ENCODE results near the gene NECAB3. TPM values are rescaled to one million over a fixed set of nuclear protein-coding genes. Genes with fewer than 3 reads are reported as not detected.

NECAB3 gene
- total and polyA plus RNA-seq, 2 of the 13 experiments (the other 11 are each of a cell fraction or from before 2014, with no cell fraction given), result 61.5 to 65.5 TPM

- TF ChIP-seq ARID3A (IDR thresholded peaks at IDR 0.05; ENCODE audit: low read depth, low read length), result no peak
- TF ChIP-seq ZNF75D (CRISPR knock-in tag; IDR thresholded peaks at IDR 0.05; ENCODE audit: borderline replicate concordance), result no peak
- 0 out of 2 replicates have a peak, but pooled peaks have one; percentile 76 for TF ChIP-seq MED13 (CRISPR knock-in tag; IDR thresholded peaks at IDR 0.05)
- no peak for TF ChIP-seq ZC3H4 (CRISPR knock-in tag; IDR thresholded peaks at IDR 0.05; ENCODE audit: borderline replicate concordance)
- TF ChIP-seq SP1 (IDR thresholded peaks at IDR 0.05), result no peak
- TF ChIP-seq SP1 (CRISPR knock-in tag; IDR thresholded peaks at IDR 0.05), result peak; percentile 17; the same call in 1 of the 2 replicates
- no peak for TF ChIP-seq EED (CRISPR knock-in tag; IDR thresholded peaks at IDR 0.05)
- peak; percentile 85; the same call in 1 of the 2 replicates for TF ChIP-seq ZFP90 (CRISPR knock-in tag; IDR thresholded peaks at IDR 0.05; ENCODE audit: borderline replicate concordance)
- TF ChIP-seq TFAP4 (IDR thresholded peaks at IDR 0.05; ENCODE audit: borderline replicate concordance, low read depth), result peak; percentile 86; the same call in 1 of the 2 replicates
- TF ChIP-seq IRF1 (CRISPR knock-in tag; IDR thresholded peaks at IDR 0.05; ENCODE audit: low read depth), result no peak
- 0 out of 2 replicates have a peak, but pooled peaks have one; percentile 33 for TF ChIP-seq SP5 (CRISPR knock-in tag; IDR thresholded peaks at IDR 0.05; ENCODE audit: borderline replicate concordance, low read depth)
- TF ChIP-seq POGZ (CRISPR knock-in tag; IDR thresholded peaks at IDR 0.05), result no peak
- 0 out of 2 replicates have a peak, but pooled peaks have one; percentile 58 for TF ChIP-seq ZNF44 (CRISPR knock-in tag; IDR thresholded peaks at IDR 0.05)
- no peak for TF ChIP-seq CC2D1A (CRISPR knock-in tag; IDR thresholded peaks at IDR 0.05)
- no peak for TF ChIP-seq FOXO1 (CRISPR knock-in tag; IDR thresholded peaks at IDR 0.05)
- TF ChIP-seq ZNF644 (CRISPR knock-in tag; IDR thresholded peaks at IDR 0.05; ENCODE audit: low read depth), result no peak
- no peak for TF ChIP-seq TRAFD1 (CRISPR knock-in tag; IDR thresholded peaks at IDR 0.05; ENCODE audit: borderline replicate concordance)
- TF ChIP-seq PHF5A (CRISPR knock-in tag; IDR thresholded peaks at IDR 0.05; ENCODE audit: low read depth, unreplicated experiment), result no peak
- TF ChIP-seq ZNF317 (CRISPR knock-in tag; IDR thresholded peaks at IDR 0.05), result 0 out of 2 replicates have a peak, but pooled peaks have one; percentile 36
- peak; percentile 40; the same call in 1 of the 2 replicates for TF ChIP-seq ZNF263 (CRISPR knock-in tag; IDR thresholded peaks at IDR 0.05)
- 0 out of 2 replicates have a peak, but pooled peaks have one; percentile 43 for TF ChIP-seq ZNF235 (CRISPR knock-in tag; IDR thresholded peaks at IDR 0.05; ENCODE audit: borderline replicate concordance)
- no peak for TF ChIP-seq HHEX (CRISPR knock-in tag; IDR thresholded peaks at IDR 0.05)
- TF ChIP-seq ZNF574 (CRISPR knock-in tag; IDR thresholded peaks at IDR 0.05), result peak; percentile 12; the same call in 1 of the 2 replicates
Measured at GRCh38 chr20:33685328-33686099, 11.3 kb upstream of the NECAB3 start (continued).
